WTC11 (cell line): ENCODE measurements around the gene MYLK.

ENCODE experiments used
- TF ChIP-seq, protein P1 (sequence below): fragments of 200-600 bp; IDR thresholded peaks from 2 replicates; pipeline ENCODE4 v1.8.0; 2022; ENCODE audit warnings: antibody characterized with exemption
- TF ChIP-seq, protein P2 (sequence below): sonication (generic); formaldehyde crosslinking; IDR thresholded peaks from 2 replicates; pipeline ENCODE4 v1.8.0; 2022; ENCODE audit warnings: mild to moderate bottlenecking, missing genetic modification reagents

DNA sequence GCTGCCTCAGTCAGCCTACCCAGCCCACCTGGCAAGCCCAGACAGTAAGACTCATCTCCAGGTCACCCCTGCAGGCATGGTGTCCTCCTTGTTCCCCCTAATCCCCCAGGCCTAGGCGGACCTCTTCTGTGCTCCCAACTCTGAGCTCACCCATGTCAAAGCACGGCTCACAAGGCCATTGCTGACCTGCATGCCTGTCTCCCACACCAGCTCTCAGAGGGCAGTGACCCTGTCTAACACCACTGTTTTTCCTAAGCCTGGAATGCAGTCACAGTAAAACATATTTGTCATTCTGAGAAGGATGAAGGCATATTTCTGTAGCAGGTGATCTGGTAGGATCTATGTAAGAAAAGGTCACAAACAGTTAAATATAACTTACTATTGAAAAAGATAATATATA, 189.0 kb downstream of the MYLK start:
- TF ChIP-seq, protein P1, sequence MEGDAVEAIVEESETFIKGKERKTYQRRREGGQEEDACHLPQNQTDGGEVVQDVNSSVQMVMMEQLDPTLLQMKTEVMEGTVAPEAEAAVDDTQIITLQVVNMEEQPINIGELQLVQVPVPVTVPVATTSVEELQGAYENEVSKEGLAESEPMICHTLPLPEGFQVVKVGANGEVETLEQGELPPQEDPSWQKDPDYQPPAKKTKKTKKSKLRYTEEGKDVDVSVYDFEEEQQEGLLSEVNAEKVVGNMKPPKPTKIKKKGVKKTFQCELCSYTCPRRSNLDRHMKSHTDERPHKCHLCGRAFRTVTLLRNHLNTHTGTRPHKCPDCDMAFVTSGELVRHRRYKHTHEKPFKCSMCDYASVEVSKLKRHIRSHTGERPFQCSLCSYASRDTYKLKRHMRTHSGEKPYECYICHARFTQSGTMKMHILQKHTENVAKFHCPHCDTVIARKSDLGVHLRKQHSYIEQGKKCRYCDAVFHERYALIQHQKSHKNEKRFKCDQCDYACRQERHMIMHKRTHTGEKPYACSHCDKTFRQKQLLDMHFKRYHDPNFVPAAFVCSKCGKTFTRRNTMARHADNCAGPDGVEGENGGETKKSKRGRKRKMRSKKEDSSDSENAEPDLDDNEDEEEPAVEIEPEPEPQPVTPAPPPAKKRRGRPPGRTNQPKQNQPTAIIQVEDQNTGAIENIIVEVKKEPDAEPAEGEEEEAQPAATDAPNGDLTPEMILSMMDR, result no peak
- TF ChIP-seq, protein P2, sequence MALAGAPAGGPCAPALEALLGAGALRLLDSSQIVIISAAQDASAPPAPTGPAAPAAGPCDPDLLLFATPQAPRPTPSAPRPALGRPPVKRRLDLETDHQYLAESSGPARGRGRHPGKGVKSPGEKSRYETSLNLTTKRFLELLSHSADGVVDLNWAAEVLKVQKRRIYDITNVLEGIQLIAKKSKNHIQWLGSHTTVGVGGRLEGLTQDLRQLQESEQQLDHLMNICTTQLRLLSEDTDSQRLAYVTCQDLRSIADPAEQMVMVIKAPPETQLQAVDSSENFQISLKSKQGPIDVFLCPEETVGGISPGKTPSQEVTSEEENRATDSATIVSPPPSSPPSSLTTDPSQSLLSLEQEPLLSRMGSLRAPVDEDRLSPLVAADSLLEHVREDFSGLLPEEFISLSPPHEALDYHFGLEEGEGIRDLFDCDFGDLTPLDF (CRISPR knock-in tag), result no peak
